NAMALWA (cell line): Measurements from ENCODE around the gene MYH9.
A peak's percentile ranks its signal among the peaks of the same experiment; 100 is the strongest.

ENCODE experiments used
- DNase-seq: peaks from one replicate; pipeline ENCODE4 v3.0.0-alpha.2; 2015; ENCODE audit warnings: low spot score

Gene MYH9

GRCh38 chr22:36367479-36367878, 20.3 kb downstream of the MYH9 start:
- no peak for DNase-seq

GRCh38 chr22:36367066-36367465, 20.7 kb downstream of the MYH9 start:
- DNase-seq = no peak

- DNase-seq = no peak
These were observed 21.5 kb downstream of the MYH9 start for GRCh38 chr22:36366291-36366708.

GRCh38 chr22:36365020-36365411, 22.8 kb downstream of the MYH9 start:
- DNase-seq = no peak

GRCh38 chr22:36364255-36365019, 23.3 kb downstream of the MYH9 start:
- no peak for DNase-seq

- no peak for DNase-seq
These were observed 24.3 kb downstream of the MYH9 start for GRCh38 chr22:36363349-36363981.

GRCh38 chr22:36362932-36363331, 24.8 kb downstream of the MYH9 start:
- no peak for DNase-seq

GRCh38 chr22:36362075-36362474, 25.7 kb downstream of the MYH9 start:
- no peak for DNase-seq

GRCh38 chr22:36360871-36361383, 26.8 kb downstream of the MYH9 start:
- no peak for DNase-seq

- DNase-seq = no peak
These were observed 27.8 kb downstream of the MYH9 start for GRCh38 chr22:36360011-36360410.

- no peak for DNase-seq
These were observed 28.2 kb downstream of the MYH9 start for GRCh38 chr22:36359470-36359996.

- DNase-seq = peak; percentile 60
These were observed 29.0 kb downstream of the MYH9 start for GRCh38 chr22:36358533-36359469.

- DNase-seq = no peak
These were observed 30.8 kb downstream of the MYH9 start for GRCh38 chr22:36356708-36357624.

- no peak for DNase-seq
These were observed 31.9 kb downstream of the MYH9 start for GRCh38 chr22:36355894-36356293.

GRCh38 chr22:36355362-36355761, 32.4 kb downstream of the MYH9 start:
- peak; percentile 15 for DNase-seq

GRCh38 chr22:36352803-36353507, 34.8 kb downstream of the MYH9 start:
- no peak for DNase-seq

- no peak for DNase-seq
These were observed 35.6 kb downstream of the MYH9 start for GRCh38 chr22:36351921-36352802.

GRCh38 chr22:36350751-36351594, 36.8 kb downstream of the MYH9 start:
- DNase-seq = no peak
